GM23248 (cell line): ENCODE results near the gene PTGR3. TPM values are rescaled to one million over a fixed set of nuclear protein-coding genes. Genes with fewer than 3 reads are reported as not detected.

Experiments used
- DNase-seq: peaks from one replicate; pipeline ENCODE4 v3.0.0-alpha.2; 2015
- H2AFZ ChIP-seq: fragments of 200-600 bp; sonication (generic); 2 replicates; pipeline ENCODE4 v1.6.1; 2016; ENCODE audit warnings: antibody characterized with exemption
- H3F3A ChIP-seq: fragments of 200-600 bp; sonication (generic); 2 replicates; pipeline ENCODE4 v1.6.1; 2016; ENCODE audit warnings: mild to moderate bottlenecking, antibody characterized with exemption, mixed run types; ENCODE audit not compliant: insufficient read depth
- H3K27ac ChIP-seq: fragments of 200-600 bp; sonication (generic); 2 replicates; pipeline ENCODE4 v1.5.1; 2016; ENCODE audit warnings: mild to moderate bottlenecking
- H3K27me3 ChIP-seq: fragments of 200-600 bp; sonication (generic); replicated peaks from 2 replicates; pipeline ENCODE4 v1.6.1; 2016; ENCODE audit warnings: mild to moderate bottlenecking; ENCODE audit not compliant: insufficient read depth
- H3K36me3 ChIP-seq: fragments of 200-600 bp; sonication (generic); 2 replicates; pipeline ENCODE4 v1.6.1; 2016; ENCODE audit warnings: low read depth, mild to moderate bottlenecking
- H3K4me1 ChIP-seq: fragments of 200-600 bp; sonication (generic); 2 replicates; pipeline ENCODE4 v1.6.1; 2016; ENCODE audit warnings: mild to moderate bottlenecking; ENCODE audit not compliant: insufficient read depth
- H3K4me2 ChIP-seq: fragments of 200-600 bp; sonication (generic); one replicate; pipeline ENCODE4 v1.6.1; 2016; ENCODE audit warnings: mild to moderate bottlenecking; ENCODE audit not compliant: unreplicated experiment
- H3K4me3 ChIP-seq: fragments of 200-600 bp; sonication (generic); 2 replicates; pipeline ENCODE4 v1.5.1; 2016; ENCODE audit warnings: mild to moderate bottlenecking
- H3K79me2 ChIP-seq: fragments of 200-600 bp; sonication (generic); 2 replicates; pipeline ENCODE4 v1.6.1; 2016; ENCODE audit warnings: mild to moderate bottlenecking; ENCODE audit not compliant: insufficient read depth
- H3K9ac ChIP-seq: fragments of 200-600 bp; sonication (generic); 2 replicates; pipeline ENCODE4 v1.6.1; 2016; ENCODE audit warnings: mild to moderate bottlenecking
- H3K9me2 ChIP-seq: fragments of 200-600 bp; sonication (generic); 2 replicates; pipeline ENCODE4 v1.6.1; 2016; ENCODE audit warnings: mixed run types, mild to moderate bottlenecking, moderate library complexity; ENCODE audit not compliant: insufficient read depth
- H3K9me3 ChIP-seq: fragments of 200-600 bp; sonication (generic); one replicate; pipeline ENCODE4 v1.6.1; 2017; ENCODE audit warnings: low read depth
- H4K20me1 ChIP-seq: fragments of 200-600 bp; sonication (generic); 2 replicates; pipeline ENCODE4 v1.6.0; 2016; ENCODE audit not compliant: insufficient read depth
- EZH2 ChIP-seq: fragments of 200-600 bp; sonication (generic); IDR thresholded peaks from 2 replicates; pipeline ENCODE4 v1.6.1; 2018; ENCODE audit warnings: antibody characterized with exemption, mild to moderate bottlenecking; ENCODE audit not compliant: insufficient read depth, poor library complexity, severe bottlenecking
- EZH2phosphoT487 ChIP-seq: fragments of 200-600 bp; sonication (generic); IDR thresholded peaks from 2 replicates; pipeline ENCODE4 v1.6.1; 2018; ENCODE audit warnings: antibody characterized with exemption, moderate library complexity, mild to moderate bottlenecking, low read depth; ENCODE audit not compliant: insufficient read depth
- WGBS, 2 experiments: methylation state at CpG; one replicate each; pipeline ENCODE4 v1.1.6; 2015 to 2017; ENCODE audit warnings: low lambda C conversion rate in 2 of 2, low coverage in 1 of 2; ENCODE audit errors: missing lambda C conversion rate in 2 of 2; 5-methylcytosine and 5-hydroxymethylcytosine counted together
- in situ Hi-C: fragments of 300-500 bp; cut with MboI; formaldehyde crosslinking; loops from 2 replicates; pipeline ENCODE4 v1.15.0; 2020
- polyA plus RNA-seq: library from polyadenylated mRNA; unstranded; fragments of >200 nt; fragmentation: Nextera tagmentation; extraction: Ambion mirVana; gene quantifications from 2 replicates; pipeline ENCODE4 v1.2.1, GENCODE V29; 2016
- total RNA-seq: library from RNA; depleted of rRNA; stranded (reverse); fragments of >200 nt; shearing (Covaris generic); gene quantifications from 2 replicates; pipeline ENCODE4 v1.2.3, GENCODE V29; 2014

PTGR3 gene
- total and polyA plus RNA-seq, 2 experiments from 2014 or later: 10.2 to 21.3 TPM

DNA sequence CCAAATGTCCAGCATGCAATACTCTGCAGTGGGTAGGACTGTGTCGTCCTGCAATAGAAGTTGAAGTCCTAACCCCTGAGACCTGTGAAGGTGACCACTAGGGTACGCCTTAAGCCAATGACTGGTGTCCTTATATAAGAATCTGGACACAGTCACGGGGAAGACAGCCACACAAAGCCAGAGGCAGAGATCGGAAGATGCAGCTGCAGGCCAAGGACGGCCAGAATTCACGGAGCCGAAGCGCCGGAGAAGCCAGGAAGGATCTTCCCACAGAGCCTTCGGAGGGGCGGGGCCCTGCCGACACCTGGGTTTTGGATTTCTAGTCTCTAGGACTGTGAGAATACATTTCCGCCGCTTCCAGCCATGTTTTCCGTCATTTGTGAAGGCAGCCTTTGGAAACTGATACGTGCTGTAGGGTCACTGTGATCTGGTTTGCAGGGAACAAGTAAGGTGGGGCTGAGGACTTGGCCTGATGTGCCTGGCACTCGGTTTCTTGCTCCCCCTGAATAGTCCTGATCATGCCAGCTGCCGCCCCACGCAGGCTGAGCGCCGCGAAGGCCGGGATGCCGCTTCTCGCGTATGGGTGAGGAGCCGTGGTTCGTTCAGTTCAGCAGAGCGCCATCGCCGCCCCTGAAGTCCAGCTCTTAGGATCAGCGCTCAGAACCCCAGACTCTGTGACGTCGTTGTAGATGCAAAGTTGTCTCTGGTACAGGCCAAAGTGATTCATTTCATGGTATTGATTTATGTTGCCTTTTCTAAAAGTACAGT, 38.7 kb downstream of the PTGR3 start:
- Histone ChIP-seq H3K9me3 (no peaks in the 10 kb centered on the region), H3K4me3 (no peak overlapping the region), H3K27me3 (peaks cover 9% of the 10 kb centered on the region; the same call in 1 of the 2 replicates), H3K79me2 (no peaks in the 10 kb centered on the region), H3K36me3 (no peaks in the 10 kb centered on the region), H3K4me2 (no peak overlapping the region), H3K27ac (no peak overlapping the region), H3F3A (no peaks in the 10 kb centered on the region), H4K20me1 (no peaks in the 10 kb centered on the region), H2AFZ (no peak overlapping the region), H3K9ac (no peak overlapping the region), H3K9me2 (no peaks in the 10 kb centered on the region), H3K4me1 (no peaks in the 10 kb centered on the region; the same call in 1 of the 2 replicates)
- TF ChIP-seq EZH2phosphoT487: no peak
- no peak for TF ChIP-seq EZH2
- in situ Hi-C loops: no loop called here
- 91 to 92% methylated on average over 34 of the region's 34 CpGs for WGBS, 2 experiments
- DNase-seq: no peak

DNA sequence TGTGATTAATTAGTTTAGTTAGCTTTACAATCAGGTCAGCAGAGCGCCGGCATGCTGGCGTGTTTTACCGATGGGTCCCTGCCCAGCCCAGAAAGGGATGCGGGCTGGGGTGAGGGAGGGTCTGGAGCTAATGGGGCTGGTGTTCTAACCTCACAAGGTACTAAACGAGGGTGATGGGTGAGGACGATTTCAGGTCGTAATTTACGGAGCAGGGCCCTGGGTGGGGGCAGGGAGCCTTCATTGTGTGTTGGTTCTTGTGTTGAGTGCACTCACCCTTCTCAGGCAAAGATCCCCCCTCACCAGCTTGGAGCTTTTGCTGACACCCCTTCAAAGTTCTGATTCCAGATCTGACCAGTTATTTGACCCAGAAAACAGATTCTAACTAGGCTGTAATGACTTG, 39.5 kb downstream of the PTGR3 start:
- no peak overlapping the region for H3K4me3 ChIP-seq
- TF ChIP-seq EZH2phosphoT487: no peak
- no peak for TF ChIP-seq EZH2

DNA sequence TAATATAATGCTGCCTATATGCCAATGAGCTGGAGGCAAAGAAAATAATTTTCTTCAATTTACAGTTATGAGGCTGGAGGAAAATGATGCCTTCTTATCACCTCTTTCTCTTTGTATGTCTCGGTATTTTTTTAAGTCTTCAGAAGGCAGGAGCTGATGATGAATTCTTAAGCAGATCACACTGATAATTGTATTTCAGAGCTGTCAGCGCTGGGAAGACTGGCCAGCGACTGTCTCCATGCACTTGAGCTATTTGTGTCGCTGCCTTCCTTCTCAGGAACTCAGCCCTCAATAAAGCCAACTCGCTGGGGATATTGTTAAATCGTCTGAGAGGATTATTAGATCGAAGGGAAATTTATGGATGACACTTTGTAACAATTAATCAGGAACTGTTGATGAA, 40.3 kb downstream of the PTGR3 start:
- H3K4me2 ChIP-seq: peak overlapping the region; percentile 88
- H4K20me1 ChIP-seq: no peaks in the 10 kb centered on the region
- WGBS, 2 experiments: 3 to 6% methylated on average over 7 of the region's 7 CpGs
- H3F3A ChIP-seq: no peaks in the 10 kb centered on the region
- in situ Hi-C loops: no loop called here
- no peaks in the 10 kb centered on the region; the same call in 1 of the 2 replicates for H3K4me1 ChIP-seq
- no peak overlapping the region for H3K9ac ChIP-seq
- no peaks in the 10 kb centered on the region for H3K9me3 ChIP-seq
- no peaks in the 10 kb centered on the region for H3K36me3 ChIP-seq
- no peaks in the 10 kb centered on the region for H3K79me2 ChIP-seq
- peak overlapping the region; percentile 62 for H3K4me3 ChIP-seq
- TF ChIP-seq EZH2 (no peak), EZH2phosphoT487 (no peak)
- peak; percentile 17 for DNase-seq
- H3K9me2 ChIP-seq: no peaks in the 10 kb centered on the region
- H2AFZ ChIP-seq: no peak overlapping the region
- H3K27me3 ChIP-seq: peaks cover 9% of the 10 kb centered on the region; the same call in 1 of the 2 replicates
- H3K27ac ChIP-seq: no peak overlapping the region

More for the DNA sequence above, 39.5 kb downstream of the PTGR3 start:
- in situ Hi-C loops: no loop called here
- Histone ChIP-seq H3K36me3 (no peaks in the 10 kb centered on the region), H3K27me3 (peaks cover 9% of the 10 kb centered on the region; the same call in 1 of the 2 replicates), H3K79me2 (no peaks in the 10 kb centered on the region), H2AFZ (no peak overlapping the region), H3K4me1 (no peaks in the 10 kb centered on the region; the same call in 1 of the 2 replicates), H3F3A (no peaks in the 10 kb centered on the region), H3K27ac (no peak overlapping the region), H3K9ac (no peak overlapping the region), H3K9me3 (no peaks in the 10 kb centered on the region), H4K20me1 (no peaks in the 10 kb centered on the region), H3K9me2 (no peaks in the 10 kb centered on the region), H3K4me2 (no peak overlapping the region)
- DNase-seq: no peak
- WGBS, 2 experiments: 87 to 90% methylated on average over 9 of the region's 9 CpGs

DNA sequence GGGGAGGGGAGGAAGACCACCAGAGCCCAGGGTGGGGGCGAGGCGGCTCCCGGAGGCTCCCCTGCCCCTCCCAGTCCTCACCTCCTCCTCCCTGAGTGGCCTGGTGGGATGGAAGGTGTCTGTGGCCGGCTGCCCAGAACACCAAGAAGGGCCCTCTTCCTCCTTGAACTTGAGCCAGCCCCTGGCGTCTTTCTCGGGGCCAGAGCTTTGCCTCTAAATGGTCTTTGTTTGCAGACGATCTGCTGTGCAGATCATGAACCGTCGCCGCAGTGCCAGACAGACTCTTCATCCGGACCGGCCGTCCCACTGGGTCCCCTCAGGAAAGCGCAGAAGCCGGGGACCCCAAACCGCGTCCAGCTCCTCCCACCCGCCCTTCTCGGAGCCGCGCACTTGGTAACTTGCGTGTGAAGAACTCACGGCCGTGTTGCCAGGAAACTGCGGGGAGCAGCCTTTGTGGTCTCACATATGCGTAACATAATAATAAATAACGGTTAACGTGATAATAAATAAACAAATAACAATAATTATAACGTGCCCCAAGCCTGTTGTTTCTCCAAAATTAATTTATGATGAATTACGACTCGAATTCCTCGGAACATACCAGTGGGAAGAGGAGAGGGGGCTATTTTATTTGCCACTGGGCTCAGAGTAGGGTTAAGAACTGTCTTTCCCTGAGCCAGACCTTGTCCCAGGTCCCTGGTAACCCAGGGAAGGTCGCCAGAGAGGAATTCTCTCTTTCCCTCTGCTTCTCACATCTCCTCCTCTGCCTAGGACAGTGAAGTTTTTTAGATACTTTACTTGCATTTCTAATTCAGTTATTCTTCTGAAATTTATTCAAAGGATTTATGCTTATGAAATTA, 41.0 kb downstream of the PTGR3 start:
- DNase-seq: peak; percentile 61
- no peak overlapping the region for H3K27ac ChIP-seq
- TF ChIP-seq EZH2phosphoT487 (no peak), EZH2 (no peak)
- H3K4me3 ChIP-seq: peak overlapping the region; percentile 62
- no peaks in the 10 kb centered on the region for H3K36me3 ChIP-seq
- H3K9me2 ChIP-seq: no peaks in the 10 kb centered on the region
- peak overlapping the region; percentile 79 for H2AFZ ChIP-seq
- H3K9ac ChIP-seq: peak overlapping the region; percentile 38
- in situ Hi-C loops: no loop called here
- WGBS, 2 experiments: 8 to 11% methylated on average over 28 to 33 of the region's 33 CpGs
- no peaks in the 10 kb centered on the region for H4K20me1 ChIP-seq
- H3K79me2 ChIP-seq: no peaks in the 10 kb centered on the region
- peak overlapping the region; percentile 88 for H3K4me2 ChIP-seq
- no peaks in the 10 kb centered on the region for H3K9me3 ChIP-seq
- H3F3A ChIP-seq: no peaks in the 10 kb centered on the region
- H3K4me1 ChIP-seq: no peaks in the 10 kb centered on the region; the same call in 1 of the 2 replicates
- peaks cover 9% of the 10 kb centered on the region; the same call in 1 of the 2 replicates for H3K27me3 ChIP-seq
